Measurements from ENCODE around the gene RELN. TPM values are rescaled to one million over a fixed set of nuclear protein-coding genes. Genes with fewer than 3 reads are reported as not detected.
"Not testable (repeated sequence)": the region's sequence is repeated elsewhere in the genome, so short reads cannot be mapped to it uniquely, and the experiment has no call there.

The RELN gene
- total RNA-seq, 1 experiment from 2014 or later, result 0.20 TPM

GRCh38 chr7:103499976-103500375 lies 489.5 kb downstream of the RELN start (continued):
- TF ChIP-seq CDX4 (CRISPR knock-in tag; IDR thresholded peaks at IDR 0.05; ENCODE audit: borderline replicate concordance), result no peak
- TF ChIP-seq ZNF671 (CRISPR knock-in tag; IDR thresholded peaks at IDR 0.05), result no peak
- no peak for TF ChIP-seq NR2C2 (CRISPR knock-in tag; IDR thresholded peaks at IDR 0.05)
- TF ChIP-seq MYBL2 (CRISPR knock-in tag; IDR thresholded peaks at IDR 0.05), result no peak
- no peak for TF ChIP-seq ERG (CRISPR knock-in tag; IDR thresholded peaks at IDR 0.05)
- TF ChIP-seq JAZF1 (CRISPR knock-in tag; IDR thresholded peaks at IDR 0.05), result no peak
- TF ChIP-seq ZNF138 (CRISPR knock-in tag; conservative IDR thresholded peaks at IDR 0.05), result no peak

GRCh38 chr7:103487419-103487818 lies 502.0 kb downstream of the RELN start:
- no peak for ATAC-seq
- TF ChIP-seq USF2 (CRISPR knock-in tag; IDR thresholded peaks at IDR 0.05), result no peak
- TF ChIP-seq NR1H2 (CRISPR knock-in tag; IDR thresholded peaks at IDR 0.05), result no peak
- no peak for TF ChIP-seq MLX (CRISPR knock-in tag; IDR thresholded peaks at IDR 0.05)
- no peak for TF ChIP-seq CDX4 (CRISPR knock-in tag; IDR thresholded peaks at IDR 0.05; ENCODE audit: borderline replicate concordance)
- no peak for TF ChIP-seq E2F5 (CRISPR knock-in tag; IDR thresholded peaks at IDR 0.05)
- no peak for TF ChIP-seq FOXK1 (CRISPR knock-in tag; IDR thresholded peaks at IDR 0.05)
- TF ChIP-seq FOXJ3 (CRISPR knock-in tag; IDR thresholded peaks at IDR 0.05; ENCODE audit: borderline replicate concordance), result no peak
- no peak for TF ChIP-seq JAZF1 (CRISPR knock-in tag; IDR thresholded peaks at IDR 0.05)
- no peak for TF ChIP-seq FOXP4 (CRISPR knock-in tag; IDR thresholded peaks at IDR 0.05)
- no peak for TF ChIP-seq JUN (CRISPR knock-in tag; IDR thresholded peaks at IDR 0.05)
- no peak for TF ChIP-seq HMGA2 (CRISPR knock-in tag; IDR thresholded peaks at IDR 0.05)
- no peak for TF ChIP-seq IRF2 (CRISPR knock-in tag; IDR thresholded peaks at IDR 0.05; ENCODE audit: borderline replicate concordance, low read depth)
- TF ChIP-seq ZNF396 (CRISPR knock-in tag; IDR thresholded peaks at IDR 0.05; ENCODE audit: borderline replicate concordance), result no peak
- no peak for TF ChIP-seq NR2C2 (CRISPR knock-in tag; IDR thresholded peaks at IDR 0.05)
- DNase-seq (ENCODE audit: low spot score), result no peak
- CTCF ChIA-PET, result no interaction called here
- H3K36me3 Mint-ChIP-seq, result no peaks in the 10 kb centered on the region
- no peaks in the 10 kb centered on the region for H3K4me1 Mint-ChIP-seq
- H3K9me3 Mint-ChIP-seq, result no peaks in the 10 kb centered on the region
- H3K27ac Mint-ChIP-seq, result no peak overlapping the region
- H3K4me3 Mint-ChIP-seq, result no peak overlapping the region
- no peaks in the 10 kb centered on the region for H3K27me3 Mint-ChIP-seq (ENCODE audit: low read depth)
- POLR2A ChIA-PET, result no interaction called here

GRCh38 chr7:103486873-103487272 lies 502.6 kb downstream of the RELN start:
- H3K4me1 Mint-ChIP-seq, result not testable (repeated sequence)

More at GRCh38 chr7:103486873-103487272, 502.6 kb downstream of the RELN start:
- H3K9me3 Mint-ChIP-seq; H3K27me3 Mint-ChIP-seq (ENCODE audit: low read depth); H3K4me3 Mint-ChIP-seq; H3K27ac Mint-ChIP-seq; POLR2A ChIA-PET; DNase-seq (ENCODE audit: low spot score); ATAC-seq; CTCF ChIA-PET; H3K36me3 Mint-ChIP-seq: not testable (repeated sequence)
